GM21381 (cell line): ENCODE measurements around the gene GADL1.
A peak's percentile ranks its signal among the peaks of the same experiment; 100 is the strongest.

ENCODE experiments used
- ATAC-seq: cut with Tn5 transposase; IDR thresholded peaks from one replicate; pipeline ENCODE4 v1.9.1; 2021; ENCODE audit warnings: mild to moderate bottlenecking, moderate library complexity; ENCODE audit not compliant: unreplicated experiment

Gene GADL1

GRCh38 chr3:30698549-30698948 is 195.9 kb downstream of the GADL1 start:
- no peak for ATAC-seq

- no peak for ATAC-seq
These were observed 197.6 kb downstream of the GADL1 start for GRCh38 chr3:30696896-30697295.

GRCh38 chr3:30696403-30696819 is 198.1 kb downstream of the GADL1 start:
- ATAC-seq: no peak

GRCh38 chr3:30695302-30696061 is 199.0 kb downstream of the GADL1 start:
- no peak for ATAC-seq

GRCh38 chr3:30694668-30695067 is 199.8 kb downstream of the GADL1 start:
- ATAC-seq: no peak

- ATAC-seq: no peak
These were observed 200.3 kb downstream of the GADL1 start for GRCh38 chr3:30694148-30694547.

- peak; percentile 91 for ATAC-seq
These were observed 200.9 kb downstream of the GADL1 start for GRCh38 chr3:30693470-30694120.

- no peak for ATAC-seq
These were observed 201.8 kb downstream of the GADL1 start for GRCh38 chr3:30692498-30693130.

- ATAC-seq: no peak
These were observed 202.5 kb downstream of the GADL1 start for GRCh38 chr3:30691944-30692343.

- no peak for ATAC-seq
These were observed 203.1 kb downstream of the GADL1 start for GRCh38 chr3:30691249-30691880.

- ATAC-seq: no peak
These were observed 204.3 kb downstream of the GADL1 start for GRCh38 chr3:30690199-30690598.

- ATAC-seq: no peak
These were observed 205.5 kb downstream of the GADL1 start for GRCh38 chr3:30688776-30689641.

GRCh38 chr3:30687930-30688570 is 206.4 kb downstream of the GADL1 start:
- no peak for ATAC-seq

- ATAC-seq: no peak
These were observed 207.7 kb downstream of the GADL1 start for GRCh38 chr3:30686799-30687198.

- no peak for ATAC-seq
These were observed 208.3 kb downstream of the GADL1 start for GRCh38 chr3:30686176-30686575.

- ATAC-seq: no peak
These were observed 209.2 kb downstream of the GADL1 start for GRCh38 chr3:30685267-30685667.

GRCh38 chr3:30684356-30684755 is 210.1 kb downstream of the GADL1 start:
- no peak for ATAC-seq

GRCh38 chr3:30683769-30684168 is 210.7 kb downstream of the GADL1 start:
- no peak for ATAC-seq

- ATAC-seq: no peak
These were observed 211.9 kb downstream of the GADL1 start for GRCh38 chr3:30682434-30683155.
